Kidney epithelial cell (primary cell): ENCODE measurements around the gene PPFIBP2. TPM values are rescaled to one million over a fixed set of nuclear protein-coding genes. Genes with fewer than 3 reads are reported as not detected.

Experiments
- DNase-seq: peaks from one replicate; pipeline ENCODE4 v3.0.0-alpha.2; 2010; ENCODE audit warnings: low read depth
- H3K27me3 ChIP-seq: 2 replicates; pipeline ENCODE4 v1.6.0; 2011; ENCODE audit warnings: low read length; ENCODE audit not compliant: control insufficient read depth, insufficient read depth
- H3K36me3 ChIP-seq: 2 replicates; pipeline ENCODE4 v1.5.1; 2011; ENCODE audit warnings: low read length; ENCODE audit not compliant: control insufficient read depth, insufficient read depth
- H3K4me3 ChIP-seq: 2 replicates; pipeline ENCODE4 v1.5.1; 2011; ENCODE audit warnings: low read depth, mild to moderate bottlenecking, control low read depth, low read length
- total RNA-seq: library from RNA; depleted of rRNA; stranded (reverse); fragments of >200 nt; gene quantifications from 2 replicates; pipeline ENCODE4 v1.2.3, GENCODE V29; 2015
- TF ChIP-seq, protein P1 (sequence below): IDR thresholded peaks from 2 replicates; pipeline ENCODE4 v1.5.1; 2011; ENCODE audit warnings: mild to moderate bottlenecking, moderate library complexity, low read length, control low read depth, inconsistent platforms; ENCODE audit not compliant: insufficient read depth, poor library complexity, severe bottlenecking

PPFIBP2 gene
- total RNA-seq, 1 donor from 2014 or later, result 6.0 TPM

DNA sequence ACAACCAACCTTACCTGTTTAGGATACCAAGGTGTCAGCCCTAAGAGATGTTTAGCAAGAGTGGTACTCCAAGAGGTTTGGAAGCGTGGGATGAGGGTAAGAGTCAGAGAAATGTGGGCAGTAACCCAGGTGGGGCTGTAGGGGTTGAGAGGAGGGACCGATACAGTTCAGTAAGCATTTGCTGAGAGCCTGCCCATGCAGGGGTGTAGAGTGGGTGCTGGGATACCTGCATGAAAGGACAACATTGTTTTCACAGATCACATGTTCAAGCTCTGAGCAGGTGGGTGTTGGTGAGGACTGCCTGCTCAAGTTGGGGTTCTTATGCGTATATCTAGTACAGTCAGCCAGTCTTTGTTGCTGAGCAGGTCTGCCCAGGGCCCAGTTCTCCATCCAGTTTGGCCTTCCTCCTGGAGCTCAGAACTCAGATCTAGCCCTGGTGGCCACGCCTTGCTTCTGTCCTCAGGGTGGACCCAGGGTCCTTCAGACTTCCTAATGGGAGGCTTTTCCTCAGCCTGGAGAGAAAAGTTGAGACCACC lies 14.8 kb downstream of the PPFIBP2 start:
- no peaks in the 10 kb centered on the region for H3K36me3 ChIP-seq
- no peaks in the 10 kb centered on the region for H3K27me3 ChIP-seq
- DNase-seq, result no peak
- TF ChIP-seq, protein P1, sequence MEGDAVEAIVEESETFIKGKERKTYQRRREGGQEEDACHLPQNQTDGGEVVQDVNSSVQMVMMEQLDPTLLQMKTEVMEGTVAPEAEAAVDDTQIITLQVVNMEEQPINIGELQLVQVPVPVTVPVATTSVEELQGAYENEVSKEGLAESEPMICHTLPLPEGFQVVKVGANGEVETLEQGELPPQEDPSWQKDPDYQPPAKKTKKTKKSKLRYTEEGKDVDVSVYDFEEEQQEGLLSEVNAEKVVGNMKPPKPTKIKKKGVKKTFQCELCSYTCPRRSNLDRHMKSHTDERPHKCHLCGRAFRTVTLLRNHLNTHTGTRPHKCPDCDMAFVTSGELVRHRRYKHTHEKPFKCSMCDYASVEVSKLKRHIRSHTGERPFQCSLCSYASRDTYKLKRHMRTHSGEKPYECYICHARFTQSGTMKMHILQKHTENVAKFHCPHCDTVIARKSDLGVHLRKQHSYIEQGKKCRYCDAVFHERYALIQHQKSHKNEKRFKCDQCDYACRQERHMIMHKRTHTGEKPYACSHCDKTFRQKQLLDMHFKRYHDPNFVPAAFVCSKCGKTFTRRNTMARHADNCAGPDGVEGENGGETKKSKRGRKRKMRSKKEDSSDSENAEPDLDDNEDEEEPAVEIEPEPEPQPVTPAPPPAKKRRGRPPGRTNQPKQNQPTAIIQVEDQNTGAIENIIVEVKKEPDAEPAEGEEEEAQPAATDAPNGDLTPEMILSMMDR, result no peak
- no peak overlapping the region for H3K4me3 ChIP-seq

GRCh38 chr11:7530013-7530640 lies 16.3 kb downstream of the PPFIBP2 start:
- TF ChIP-seq, protein P1, result no peak
- Histone ChIP-seq H3K27me3 (no peaks in the 10 kb centered on the region), H3K4me3 (no peak overlapping the region), H3K36me3 (no peaks in the 10 kb centered on the region)
- no peak for DNase-seq

DNA sequence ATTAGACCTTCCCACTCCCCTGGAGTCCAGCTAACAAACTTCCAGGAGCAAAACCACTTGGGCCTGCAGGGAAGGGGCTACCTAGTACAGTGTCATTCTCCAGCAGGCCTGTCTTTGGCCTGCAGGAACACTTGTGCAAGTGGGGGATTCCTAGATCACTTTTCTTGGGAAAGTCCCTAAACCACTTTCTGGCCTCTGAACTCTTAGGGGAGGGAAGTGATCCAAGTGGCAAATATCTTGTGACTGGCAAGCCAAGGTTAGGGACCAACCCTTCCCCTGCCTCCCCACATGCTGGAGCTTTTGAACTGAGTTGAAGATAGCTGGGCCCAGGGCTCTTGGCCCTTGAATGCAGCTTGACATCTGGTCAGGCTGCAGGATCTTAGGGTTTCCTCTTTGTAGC lies 17.2 kb downstream of the PPFIBP2 start:
- DNase-seq, result no peak
- Histone ChIP-seq H3K4me3 (no peak overlapping the region), H3K36me3 (no peaks in the 10 kb centered on the region), H3K27me3 (no peaks in the 10 kb centered on the region)
- TF ChIP-seq, protein P1, result no peak

- TF ChIP-seq, protein P1, result no peak
- Histone ChIP-seq H3K27me3 (peaks cover 3% of the 10 kb centered on the region), H3K36me3 (no peaks in the 10 kb centered on the region), H3K4me3 (no peak overlapping the region)
- no peak for DNase-seq
These were observed 18.8 kb downstream of the PPFIBP2 start for GRCh38 chr11:7532405-7533145.

DNA sequence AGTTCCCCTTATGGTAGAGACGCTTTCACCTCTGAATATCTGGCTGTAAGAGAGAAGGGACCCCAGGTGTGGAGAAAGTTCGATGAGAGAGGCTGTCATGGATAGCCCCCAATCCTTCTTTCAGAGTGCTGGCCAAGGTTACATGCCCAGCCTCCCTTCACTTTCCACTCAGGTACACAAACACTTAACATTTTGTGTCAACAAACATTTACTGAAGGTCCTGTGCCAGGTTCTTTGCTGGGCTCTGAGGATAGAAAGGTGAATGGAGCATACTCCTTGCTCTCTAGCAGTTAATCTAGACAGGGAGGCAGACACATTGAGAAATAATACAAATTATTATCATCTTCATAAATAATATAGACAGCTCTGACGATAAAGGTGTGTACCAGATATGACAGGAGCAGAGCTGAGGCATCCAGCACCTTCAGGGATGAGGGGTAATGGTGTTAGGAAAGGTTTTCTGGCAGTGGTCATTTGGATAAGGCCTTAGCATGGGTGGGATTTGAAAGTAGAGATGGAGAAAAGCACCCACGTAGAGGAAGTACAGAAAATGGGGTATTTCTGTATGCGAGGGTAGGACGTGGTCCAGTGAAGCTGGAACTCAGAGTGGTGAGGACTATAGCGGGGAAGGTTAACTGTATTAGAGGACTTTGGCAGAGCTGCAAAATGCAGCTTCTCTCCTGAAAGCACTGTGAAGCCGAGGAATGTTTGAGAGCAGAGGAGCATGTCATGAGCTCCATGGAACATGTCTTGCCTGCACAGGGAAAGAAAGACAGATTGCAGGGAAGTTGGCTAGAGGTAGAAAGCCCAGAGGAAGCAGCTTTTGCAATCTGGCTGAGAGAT lies 19.6 kb downstream of the PPFIBP2 start:
- Histone ChIP-seq H3K36me3 (no peaks in the 10 kb centered on the region), H3K27me3 (peaks cover 3% of the 10 kb centered on the region), H3K4me3 (no peak overlapping the region)
- DNase-seq, result no peak
- TF ChIP-seq, protein P1, result no peak
